Esophagus squamous epithelium (tissue), 5 donors: ENCODE data around the gene DNAJC18. TPM values are rescaled to one million over a fixed set of nuclear protein-coding genes. Genes with fewer than 3 reads are reported as not detected.

Experiments used
- DNase-seq: peaks from one replicate; lab custom pipeline; 2025; lab: John Stamatoyannopoulos, UW
- H3K27ac ChIP-seq, 4 donors: fragments of 200-600 bp; sonication (generic); one replicate each; pipeline ENCODE4 v1.5.1; 2016 to 2019; ENCODE audit warnings: mild to moderate bottlenecking in 1 of 4
- H3K27me3 ChIP-seq, 4 donors: fragments of 200-600 bp; sonication (generic); 1 replicate in 3 of 4; 2 replicates in 1 of 4; pipeline versions ENCODE4 v1.5.1 to v1.6.0; 2017 to 2021; ENCODE audit warnings: antibody characterized with exemption in 1 of 4
- H3K36me3 ChIP-seq, 3 donors: fragments of 200-600 bp; sonication (generic); one replicate each; pipeline ENCODE4 v1.5.1; 2016 to 2019
- H3K4me1 ChIP-seq, 3 donors: fragments of 200-600 bp; sonication (generic); one replicate each; pipeline ENCODE4 v1.5.1; 2017 to 2019
- H3K4me3 ChIP-seq, 4 donors: fragments of 200-600 bp; sonication (generic); 1 replicate in 3 of 4; 2 replicates in 1 of 4; pipeline ENCODE4 v1.5.1; 2016 to 2019; ENCODE audit warnings: mild to moderate bottlenecking in 2 of 4, moderate library complexity in 1 of 4
- H3K9me3 ChIP-seq, 3 donors: fragments of 200-600 bp; sonication (generic); one replicate each; pipeline ENCODE4 v1.5.1; 2016 to 2019
- CTCF ChIP-seq, 6 experiments: fragments of 450-650 bp in 4 of 6; fragments of 200-600 bp in 2 of 6; sonication (generic) in 2 of 6; IDR thresholded peaks; one replicate each; pipeline ENCODE4 v1.5.1; 2016 to 2019; ENCODE audit warnings: antibody characterized with exemption in 6 of 6, mild to moderate bottlenecking in 4 of 6, moderate library complexity in 4 of 6
- POLR2A ChIP-seq, 4 donors: fragments of 450-650 bp; IDR thresholded peaks; one replicate each; pipeline ENCODE4 v1.6.1; 2017; ENCODE audit warnings: antibody characterized with exemption in 4 of 4, mild to moderate bottlenecking in 4 of 4, moderate library complexity in 3 of 4
- WGBS, 2 donors: methylation state at CpG; one replicate each; pipeline ENCODE4 v1.1.5; 2018; 5-methylcytosine and 5-hydroxymethylcytosine counted together
- intact Hi-C: fragments of 100-400 bp; cut with DNase I; formaldehyde crosslinking; loops from one replicate; pipeline ENCODE4 v1.15.0; 2022
- total RNA-seq, 4 donors: library from RNA; depleted of rRNA; stranded (reverse); fragments of >200 nt; gene quantifications; one replicate each; pipeline ENCODE4 v1.1.0, GENCODE V29; 2016
- donor health status: DM: yes; HTN: yes; CAD: no.

The DNAJC18 gene
- total RNA-seq, 4 donors from 2014 or later = 0.53 to 6.9 (median 3.9) TPM

GRCh38 chr5:139403418-139403786 is 35.9 kb downstream of the DNAJC18 start:
- intact Hi-C loops = no loop called here
- WGBS, 2 donors = 8 to 22% methylated on average over 6 to 7 of the region's 7 CpGs
- Histone ChIP-seq H3K36me3 (no peaks in the 10 kb centered on the region), H3K27me3 (no peaks in the 10 kb centered on the region), H3K27ac (peak overlapping the region; percentile 78 to 97 (median 92)), H3K4me3 (peak overlapping the region; percentile 37 to 76 (median 56)), H3K4me1 (peaks cover 8 to 39% (median 12%) of the 10 kb centered on the region in 3 donors), H3K9me3 (no peaks in the 10 kb centered on the region)
- TF ChIP-seq POLR2A (IDR thresholded peaks at IDR 0.05) (no peak), CTCF (IDR thresholded peaks at IDR 0.05) (no peak)
- DNase-seq = no peak

GRCh38 chr5:139402561-139403158 is 36.7 kb downstream of the DNAJC18 start:
- H3K4me3 ChIP-seq = no peak overlapping the region
- DNase-seq = no peak
- WGBS, 2 donors = 71 to 72% methylated on average over 6 to 7 of the region's 7 CpGs
- H3K4me1 ChIP-seq = peaks cover 8 to 39% (median 12%) of the 10 kb centered on the region in 3 donors
- H3K27ac ChIP-seq = peak overlapping the region; percentile 78 to 97 (median 92)
- H3K9me3 ChIP-seq = no peaks in the 10 kb centered on the region
- intact Hi-C loops = no loop called here
- no peaks in the 10 kb centered on the region for H3K27me3 ChIP-seq
- no peaks in the 10 kb centered on the region for H3K36me3 ChIP-seq
- TF ChIP-seq CTCF (IDR thresholded peaks at IDR 0.05) (peak in 4 of 6 experiments; percentile 16 to 46 (median 20)), POLR2A (IDR thresholded peaks at IDR 0.05) (no peak)

GRCh38 chr5:139401546-139401945 is 37.8 kb downstream of the DNAJC18 start:
- H3K9me3 ChIP-seq = no peaks in the 10 kb centered on the region
- peaks cover 8 to 28% (median 12%) of the 10 kb centered on the region in 3 donors for H3K4me1 ChIP-seq
- DNase-seq = no peak
- H3K27ac ChIP-seq = no peak overlapping the region
- intact Hi-C loops = no loop called here
- no peaks in the 10 kb centered on the region for H3K36me3 ChIP-seq
- 82 to 91% methylated on average over 6 to 9 of the region's 10 CpGs for WGBS, 2 donors
- H3K4me3 ChIP-seq = no peak overlapping the region
- TF ChIP-seq CTCF (IDR thresholded peaks at IDR 0.05) (no peak), POLR2A (IDR thresholded peaks at IDR 0.05) (no peak)
- H3K27me3 ChIP-seq = no peaks in the 10 kb centered on the region

DNA sequence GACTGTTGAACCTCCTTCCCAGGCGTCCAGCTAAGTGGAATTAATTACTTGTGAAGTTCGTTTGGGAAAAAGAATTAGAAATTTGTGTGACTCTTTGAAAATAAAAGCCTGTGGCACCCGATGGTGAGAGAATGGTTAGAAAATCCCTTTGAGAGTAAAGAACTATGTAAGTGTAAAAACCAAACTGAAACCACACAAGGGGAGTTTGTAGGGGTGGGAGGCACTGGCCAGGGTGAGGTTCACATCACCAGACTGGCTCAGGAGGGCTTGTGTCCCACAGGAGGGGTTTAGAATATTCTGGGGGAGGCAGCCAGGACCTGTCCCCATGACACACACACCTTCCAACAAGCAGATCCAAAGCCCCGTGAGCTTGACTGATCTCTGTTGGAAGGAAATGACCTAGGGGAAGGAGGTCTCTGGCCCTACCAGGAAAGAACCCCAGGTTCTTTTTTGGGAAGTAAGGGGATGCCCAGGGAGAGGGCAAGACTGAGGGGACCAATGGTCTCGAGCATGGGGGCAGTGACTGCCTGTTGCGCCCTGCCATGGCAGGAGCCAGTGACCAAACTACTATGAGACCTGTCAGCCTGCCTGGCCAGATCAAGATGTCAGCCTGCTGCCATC is 39.7 kb downstream of the DNAJC18 start:
- DNase-seq = no peak
- Histone ChIP-seq H3K27ac (no peak overlapping the region), H3K4me1 (peaks cover 15 to 39% (median 21%) of the 10 kb centered on the region in 3 donors), H3K4me3 (no peak overlapping the region), H3K9me3 (no peaks in the 10 kb centered on the region), H3K27me3 (peaks cover 0 to 10% (median 0%) of the 10 kb centered on the region in 4 donors), H3K36me3 (no peaks in the 10 kb centered on the region)
- TF ChIP-seq POLR2A (IDR thresholded peaks at IDR 0.05) = no peak
- TF ChIP-seq CTCF (IDR thresholded peaks at IDR 0.05) = no peak
- intact Hi-C loops = no loop called here
- 50 to 70% methylated on average over 4 to 6 of the region's 6 CpGs for WGBS, 2 donors

DNA sequence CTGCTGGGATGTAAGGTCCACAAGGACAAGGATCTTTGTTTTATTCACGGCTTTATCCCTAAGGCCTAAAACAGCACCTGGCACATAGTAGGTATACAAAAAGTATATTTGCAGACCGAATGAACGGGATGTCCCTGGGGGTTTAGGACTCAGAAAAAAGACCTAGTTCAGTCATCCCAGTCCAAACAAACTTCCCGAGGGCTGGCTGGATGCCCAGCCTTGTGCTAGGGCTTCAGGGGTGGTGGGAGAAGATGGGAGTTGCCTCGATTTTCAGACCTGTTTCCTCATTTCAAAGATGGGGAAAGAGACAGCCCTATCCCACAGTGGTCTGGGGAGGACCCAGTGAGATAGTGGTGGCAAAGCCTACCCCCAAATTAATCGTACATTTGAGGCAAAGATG is 41.4 kb downstream of the DNAJC18 start:
- Histone ChIP-seq H3K4me3 (no peak overlapping the region), H3K4me1 (peaks cover 17 to 42% (median 28%) of the 10 kb centered on the region in 3 donors), H3K36me3 (no peaks in the 10 kb centered on the region), H3K9me3 (no peaks in the 10 kb centered on the region), H3K27ac (no peak overlapping the region), H3K27me3 (peaks cover 0 to 27% (median 0%) of the 10 kb centered on the region in 4 donors)
- 29 to 31% methylated on average over 6 of the region's 6 CpGs for WGBS, 2 donors
- intact Hi-C loops = no loop called here
- DNase-seq = no peak
- TF ChIP-seq CTCF (IDR thresholded peaks at IDR 0.05) (no peak), POLR2A (IDR thresholded peaks at IDR 0.05) (no peak)
